Measurements from ENCODE around the gene TCOF1.

The TCOF1 gene

DNA sequence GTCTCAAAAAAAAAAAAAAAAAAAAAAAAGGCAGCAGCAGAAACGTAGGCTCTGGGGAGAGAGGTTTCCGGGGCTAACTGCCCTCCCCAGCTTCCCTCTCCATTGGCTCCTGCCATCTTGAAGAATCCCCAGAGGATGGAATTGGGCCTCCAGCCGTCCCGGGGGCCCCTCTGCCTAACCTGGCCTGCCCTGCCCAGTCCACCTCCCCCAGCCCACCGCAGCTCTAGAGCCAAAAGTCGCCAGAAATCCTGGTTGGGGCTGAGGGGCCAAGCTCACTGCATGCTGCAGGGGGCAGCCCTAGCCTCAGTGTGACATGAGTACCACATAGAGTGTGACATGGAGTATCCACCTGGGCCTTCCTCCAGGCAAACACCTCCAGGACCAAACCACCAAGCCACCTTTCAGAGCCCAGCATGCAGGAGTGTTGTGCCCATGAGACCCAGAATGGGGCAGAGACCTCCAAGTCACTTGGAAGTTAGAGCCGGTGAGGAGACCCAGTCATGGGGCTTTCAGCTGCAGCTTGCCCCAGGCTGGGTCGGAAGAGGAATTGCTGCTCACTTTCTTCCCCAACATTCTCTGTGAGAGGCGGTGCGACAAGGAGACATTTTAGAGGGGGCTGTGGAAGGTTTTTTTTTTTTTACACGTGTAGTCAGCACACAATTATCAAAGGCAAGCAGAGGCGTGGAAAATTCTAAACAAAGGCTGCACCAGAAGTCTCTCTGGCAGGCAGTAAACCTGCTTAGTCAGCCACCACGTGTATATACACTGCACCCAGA is 37.6 kb downstream of the TCOF1 start:
- no peak for TF ChIP-seq TAF1 (IDR thresholded peaks at IDR 0.05; ENCODE audit: low read depth)
- TF ChIP-seq, protein P1, sequence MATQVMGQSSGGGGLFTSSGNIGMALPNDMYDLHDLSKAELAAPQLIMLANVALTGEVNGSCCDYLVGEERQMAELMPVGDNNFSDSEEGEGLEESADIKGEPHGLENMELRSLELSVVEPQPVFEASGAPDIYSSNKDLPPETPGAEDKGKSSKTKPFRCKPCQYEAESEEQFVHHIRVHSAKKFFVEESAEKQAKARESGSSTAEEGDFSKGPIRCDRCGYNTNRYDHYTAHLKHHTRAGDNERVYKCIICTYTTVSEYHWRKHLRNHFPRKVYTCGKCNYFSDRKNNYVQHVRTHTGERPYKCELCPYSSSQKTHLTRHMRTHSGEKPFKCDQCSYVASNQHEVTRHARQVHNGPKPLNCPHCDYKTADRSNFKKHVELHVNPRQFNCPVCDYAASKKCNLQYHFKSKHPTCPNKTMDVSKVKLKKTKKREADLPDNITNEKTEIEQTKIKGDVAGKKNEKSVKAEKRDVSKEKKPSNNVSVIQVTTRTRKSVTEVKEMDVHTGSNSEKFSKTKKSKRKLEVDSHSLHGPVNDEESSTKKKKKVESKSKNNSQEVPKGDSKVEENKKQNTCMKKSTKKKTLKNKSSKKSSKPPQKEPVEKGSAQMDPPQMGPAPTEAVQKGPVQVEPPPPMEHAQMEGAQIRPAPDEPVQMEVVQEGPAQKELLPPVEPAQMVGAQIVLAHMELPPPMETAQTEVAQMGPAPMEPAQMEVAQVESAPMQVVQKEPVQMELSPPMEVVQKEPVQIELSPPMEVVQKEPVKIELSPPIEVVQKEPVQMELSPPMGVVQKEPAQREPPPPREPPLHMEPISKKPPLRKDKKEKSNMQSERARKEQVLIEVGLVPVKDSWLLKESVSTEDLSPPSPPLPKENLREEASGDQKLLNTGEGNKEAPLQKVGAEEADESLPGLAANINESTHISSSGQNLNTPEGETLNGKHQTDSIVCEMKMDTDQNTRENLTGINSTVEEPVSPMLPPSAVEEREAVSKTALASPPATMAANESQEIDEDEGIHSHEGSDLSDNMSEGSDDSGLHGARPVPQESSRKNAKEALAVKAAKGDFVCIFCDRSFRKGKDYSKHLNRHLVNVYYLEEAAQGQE (IDR thresholded peaks at IDR 0.05; ENCODE audit: low read depth) = no peak
- TF ChIP-seq NFIC (IDR thresholded peaks at IDR 0.05) = no peak
- no peak for TF ChIP-seq EP300 (IDR thresholded peaks at IDR 0.05; ENCODE audit: borderline replicate concordance)
- TF ChIP-seq TCF12 (IDR thresholded peaks at IDR 0.05; ENCODE audit: low read depth) = no peak
- no peak for TF ChIP-seq EGR1 (IDR thresholded peaks at IDR 0.05)
- TF ChIP-seq, protein P2, sequence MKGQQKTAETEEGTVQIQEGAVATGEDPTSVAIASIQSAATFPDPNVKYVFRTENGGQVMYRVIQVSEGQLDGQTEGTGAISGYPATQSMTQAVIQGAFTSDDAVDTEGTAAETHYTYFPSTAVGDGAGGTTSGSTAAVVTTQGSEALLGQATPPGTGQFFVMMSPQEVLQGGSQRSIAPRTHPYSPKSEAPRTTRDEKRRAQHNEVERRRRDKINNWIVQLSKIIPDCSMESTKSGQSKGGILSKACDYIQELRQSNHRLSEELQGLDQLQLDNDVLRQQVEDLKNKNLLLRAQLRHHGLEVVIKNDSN (IDR thresholded peaks at IDR 0.05) = no peak
- no peak for TF ChIP-seq RAD21 (IDR thresholded peaks at IDR 0.05; ENCODE audit: low read depth)
- no peak for TF ChIP-seq CEBPB (IDR thresholded peaks at IDR 0.05)
- TF ChIP-seq, protein P3, sequence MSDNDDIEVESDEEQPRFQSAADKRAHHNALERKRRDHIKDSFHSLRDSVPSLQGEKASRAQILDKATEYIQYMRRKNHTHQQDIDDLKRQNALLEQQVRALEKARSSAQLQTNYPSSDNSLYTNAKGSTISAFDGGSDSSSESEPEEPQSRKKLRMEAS (IDR thresholded peaks at IDR 0.05) = no peak
- no peak for TF ChIP-seq FOXM1 (IDR thresholded peaks at IDR 0.05; ENCODE audit: borderline replicate concordance, low read depth)
- TF ChIP-seq YY1 (IDR thresholded peaks at IDR 0.05; ENCODE audit: low read depth) = no peak
- TF ChIP-seq ZBTB7A (IDR thresholded peaks at IDR 0.05; ENCODE audit: low read depth) = no peak
- TF ChIP-seq TEAD4 (IDR thresholded peaks at IDR 0.05) = no peak
- no peak for TF ChIP-seq CREB1 (IDR thresholded peaks at IDR 0.05; ENCODE audit: low read depth)

DNA sequence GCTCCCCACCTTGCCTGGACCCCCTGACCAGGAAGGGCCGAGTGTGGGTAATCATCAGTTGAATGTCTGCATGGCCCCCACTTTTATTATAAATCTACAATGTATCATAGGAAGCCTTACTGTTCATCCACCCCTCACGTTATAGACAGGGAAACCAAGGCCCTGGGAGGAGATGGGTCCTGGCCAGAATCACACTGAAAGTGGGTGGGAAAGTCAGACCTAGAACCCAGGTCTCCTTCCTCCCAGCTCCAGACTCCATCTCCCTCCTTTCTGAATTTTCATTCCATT is 38.1 kb downstream of the TCOF1 start:
- TF ChIP-seq, protein P2 (IDR thresholded peaks at IDR 0.05) = no peak

DNA sequence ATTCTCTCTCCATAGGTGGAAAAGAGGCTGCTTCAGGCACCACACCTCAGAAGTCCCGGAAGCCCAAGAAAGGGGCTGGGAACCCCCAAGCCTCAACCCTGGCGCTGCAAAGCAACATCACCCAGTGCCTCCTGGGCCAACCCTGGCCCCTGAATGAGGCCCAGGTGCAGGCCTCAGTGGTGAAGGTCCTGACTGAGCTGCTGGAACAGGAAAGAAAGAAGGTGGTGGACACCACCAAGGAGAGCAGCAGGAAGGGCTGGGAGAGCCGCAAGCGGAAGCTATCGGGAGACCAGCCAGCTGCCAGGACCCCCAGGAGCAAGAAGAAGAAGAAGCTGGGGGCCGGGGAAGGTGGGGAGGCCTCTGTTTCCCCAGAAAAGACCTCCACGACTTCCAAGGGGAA is 38.8 kb downstream of the TCOF1 start:
- no peak for TF ChIP-seq NFIC (IDR thresholded peaks at IDR 0.05)
- TF ChIP-seq, protein P2 (IDR thresholded peaks at IDR 0.05) = no peak
- no peak for TF ChIP-seq TEAD4 (IDR thresholded peaks at IDR 0.05)
- TF ChIP-seq EGR1 (IDR thresholded peaks at IDR 0.05) = no peak
- TF ChIP-seq FOXM1 (IDR thresholded peaks at IDR 0.05; ENCODE audit: borderline replicate concordance, low read depth) = no peak
- TF ChIP-seq RAD21 (IDR thresholded peaks at IDR 0.05; ENCODE audit: low read depth) = no peak
- no peak for TF ChIP-seq CEBPB (IDR thresholded peaks at IDR 0.05)
- no peak for TF ChIP-seq TCF12 (IDR thresholded peaks at IDR 0.05; ENCODE audit: low read depth)
- TF ChIP-seq, protein P3 (IDR thresholded peaks at IDR 0.05) = no peak
- no peak for TF ChIP-seq EP300 (IDR thresholded peaks at IDR 0.05; ENCODE audit: borderline replicate concordance)
- no peak for TF ChIP-seq YY1 (IDR thresholded peaks at IDR 0.05; ENCODE audit: low read depth)
- TF ChIP-seq TAF1 (IDR thresholded peaks at IDR 0.05; ENCODE audit: low read depth) = no peak
- TF ChIP-seq ZBTB7A (IDR thresholded peaks at IDR 0.05; ENCODE audit: low read depth) = no peak
- TF ChIP-seq, protein P1 (IDR thresholded peaks at IDR 0.05; ENCODE audit: low read depth) = no peak
- no peak for TF ChIP-seq CREB1 (IDR thresholded peaks at IDR 0.05; ENCODE audit: low read depth)

DNA sequence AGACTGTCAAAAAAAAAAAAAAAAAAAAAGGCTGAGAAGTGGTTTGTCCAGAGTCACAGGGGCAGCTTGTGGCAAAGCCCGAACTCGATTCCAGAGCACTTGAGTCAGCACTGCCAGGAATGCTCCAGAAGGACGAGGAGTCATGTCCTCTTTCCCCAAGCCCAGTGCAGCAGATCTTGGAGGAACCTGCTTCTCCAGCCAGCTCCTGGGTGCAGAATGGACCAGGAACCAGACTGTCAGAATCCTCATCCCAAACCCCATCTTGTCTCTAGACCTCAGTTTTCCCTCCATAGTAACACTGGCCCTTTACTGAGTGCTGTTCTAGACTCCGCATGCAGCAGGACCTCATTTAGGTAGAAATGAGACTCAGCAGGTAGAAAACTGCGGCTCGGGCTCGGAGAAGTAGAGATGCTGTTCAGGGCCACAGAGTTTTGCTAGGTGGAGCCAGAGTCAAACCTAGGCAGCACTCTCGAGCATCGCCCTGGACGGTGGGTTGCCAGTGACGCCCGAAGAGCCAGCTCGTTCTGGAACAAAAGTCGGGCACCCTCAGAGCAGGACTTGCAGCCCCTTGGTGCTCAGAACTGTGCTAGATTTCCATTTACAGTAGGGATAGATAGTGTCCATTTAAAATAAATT is 39.8 kb downstream of the TCOF1 start:
- TF ChIP-seq EP300 (IDR thresholded peaks at IDR 0.05; ENCODE audit: borderline replicate concordance) (no peak), CREB1 (IDR thresholded peaks at IDR 0.05; ENCODE audit: low read depth) (no peak), NFIC (IDR thresholded peaks at IDR 0.05) (no peak), TCF12 (IDR thresholded peaks at IDR 0.05; ENCODE audit: low read depth) (no peak), CEBPB (IDR thresholded peaks at IDR 0.05) (no peak), FOXM1 (IDR thresholded peaks at IDR 0.05; ENCODE audit: borderline replicate concordance, low read depth) (no peak), ZBTB7A (IDR thresholded peaks at IDR 0.05; ENCODE audit: low read depth) (no peak), TAF1 (IDR thresholded peaks at IDR 0.05; ENCODE audit: low read depth) (no peak), TEAD4 (IDR thresholded peaks at IDR 0.05) (no peak), RAD21 (IDR thresholded peaks at IDR 0.05; ENCODE audit: low read depth) (no peak), EGR1 (IDR thresholded peaks at IDR 0.05) (no peak), YY1 (IDR thresholded peaks at IDR 0.05; ENCODE audit: low read depth) (no peak)
- TF ChIP-seq, protein P1 (IDR thresholded peaks at IDR 0.05; ENCODE audit: low read depth) = no peak
- TF ChIP-seq, protein P2 (IDR thresholded peaks at IDR 0.05) = no peak
- TF ChIP-seq, protein P3 (IDR thresholded peaks at IDR 0.05) = no peak
